HT1080 (cell line): ENCODE measurements around the gene TOE1. TPM values are rescaled to one million over a fixed set of nuclear protein-coding genes. Genes with fewer than 3 reads are reported as not detected.
A peak's percentile ranks its signal among the peaks of the same experiment; 100 is the strongest.
"Not testable (repeated sequence)": the region's sequence is repeated elsewhere in the genome, so short reads cannot be mapped to it uniquely, and the experiment has no call there.

ENCODE experiments used
- DNase-seq: peaks from one replicate; pipeline ENCODE4 v3.0.0-alpha.2; 2015; ENCODE audit warnings: low read depth
- total RNA-seq: library from RNA; depleted of rRNA; stranded (reverse); fragments of >200 nt; shearing (Covaris generic); gene quantifications from 2 replicates; pipeline ENCODE4 v1.2.3, GENCODE V29; 2014

The TOE1 gene
- total RNA-seq, 1 experiment from 2014 or later, result 37.6 TPM

GRCh38 chr1:45354838-45355237 is 14.9 kb downstream of the TOE1 start:
- DNase-seq, result no peak

- no peak for DNase-seq
These were observed 15.7 kb downstream of the TOE1 start for GRCh38 chr1:45355683-45356082.

- DNase-seq, result no peak
These were observed 16.2 kb downstream of the TOE1 start for GRCh38 chr1:45356186-45356585.

GRCh38 chr1:45359882-45360513 is 20.0 kb downstream of the TOE1 start:
- peak; percentile 43 for DNase-seq

- peak; percentile 38 for DNase-seq
These were observed 21.0 kb downstream of the TOE1 start for GRCh38 chr1:45360981-45361380.

GRCh38 chr1:45364294-45364693 is 24.3 kb downstream of the TOE1 start:
- no peak for DNase-seq

- DNase-seq, result no peak
These were observed 25.1 kb downstream of the TOE1 start for GRCh38 chr1:45365051-45365450.

- DNase-seq, result no peak
These were observed 30.6 kb downstream of the TOE1 start for GRCh38 chr1:45370575-45370974.

GRCh38 chr1:45373573-45373972 is 33.6 kb downstream of the TOE1 start:
- DNase-seq, result no peak

- no peak for DNase-seq
These were observed 35.4 kb downstream of the TOE1 start for GRCh38 chr1:45375104-45376090.

- no peak for DNase-seq
These were observed 38.2 kb downstream of the TOE1 start for GRCh38 chr1:45378184-45378583.

- no peak for DNase-seq
These were observed 39.6 kb downstream of the TOE1 start for GRCh38 chr1:45379524-45379923.

GRCh38 chr1:45380125-45380524 is 40.2 kb downstream of the TOE1 start:
- no peak for DNase-seq

- no peak for DNase-seq
These were observed 40.8 kb downstream of the TOE1 start for GRCh38 chr1:45380730-45381129.

GRCh38 chr1:45381243-45381642 is 41.3 kb downstream of the TOE1 start:
- DNase-seq, result no peak

- DNase-seq, result no peak
These were observed 43.2 kb downstream of the TOE1 start for GRCh38 chr1:45383191-45383590.

- not testable (repeated sequence) for DNase-seq
These were observed 44.2 kb downstream of the TOE1 start for GRCh38 chr1:45384213-45384612.

- peak; percentile 18 for DNase-seq
These were observed 45.3 kb downstream of the TOE1 start for GRCh38 chr1:45385302-45385701.

- no peak for DNase-seq
These were observed 46.2 kb downstream of the TOE1 start for GRCh38 chr1:45386219-45386618.
